ENCODE data around the gene CCND1.

- TF ChIP-seq, protein P1, sequence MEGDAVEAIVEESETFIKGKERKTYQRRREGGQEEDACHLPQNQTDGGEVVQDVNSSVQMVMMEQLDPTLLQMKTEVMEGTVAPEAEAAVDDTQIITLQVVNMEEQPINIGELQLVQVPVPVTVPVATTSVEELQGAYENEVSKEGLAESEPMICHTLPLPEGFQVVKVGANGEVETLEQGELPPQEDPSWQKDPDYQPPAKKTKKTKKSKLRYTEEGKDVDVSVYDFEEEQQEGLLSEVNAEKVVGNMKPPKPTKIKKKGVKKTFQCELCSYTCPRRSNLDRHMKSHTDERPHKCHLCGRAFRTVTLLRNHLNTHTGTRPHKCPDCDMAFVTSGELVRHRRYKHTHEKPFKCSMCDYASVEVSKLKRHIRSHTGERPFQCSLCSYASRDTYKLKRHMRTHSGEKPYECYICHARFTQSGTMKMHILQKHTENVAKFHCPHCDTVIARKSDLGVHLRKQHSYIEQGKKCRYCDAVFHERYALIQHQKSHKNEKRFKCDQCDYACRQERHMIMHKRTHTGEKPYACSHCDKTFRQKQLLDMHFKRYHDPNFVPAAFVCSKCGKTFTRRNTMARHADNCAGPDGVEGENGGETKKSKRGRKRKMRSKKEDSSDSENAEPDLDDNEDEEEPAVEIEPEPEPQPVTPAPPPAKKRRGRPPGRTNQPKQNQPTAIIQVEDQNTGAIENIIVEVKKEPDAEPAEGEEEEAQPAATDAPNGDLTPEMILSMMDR (IDR thresholded peaks at IDR 0.05): no peak
- TF ChIP-seq EZH2phosphoT487 (IDR thresholded peaks at IDR 0.05) (no peak), EZH2 (IDR thresholded peaks at IDR 0.05) (no peak)
These were observed 22.7 kb upstream of the CCND1 start for GRCh38 chr11:69618237-69618636.

All from neural progenitor cell (in vitro differentiated cells).